Heart left ventricle (tissue), 16 donors: Measurements from ENCODE around the gene HRG. TPM values are rescaled to one million over a fixed set of nuclear protein-coding genes. Genes with fewer than 3 reads are reported as not detected.

ENCODE experiments used
- ATAC-seq, 4 donors: fragments of 200-7000 bp; cut with Tn5 transposase; one replicate each; pipeline ENCODE4 v1.9.1; 2020 to 2022; ENCODE audit warnings: moderate library complexity in 4 of 4, mild to moderate bottlenecking in 3 of 4, moderate number of reproducible peaks in 1 of 4
- DNase-seq, 5 donors: peaks; one replicate each; pipeline ENCODE4 v3.0.0-alpha.2; 2020
- H3K27ac ChIP-seq, 12 donors: fragments of 200-600 bp; sonication (generic) in 4 of 12; one replicate each; pipeline versions ENCODE4 v1.5.0 to v1.8.0; 2016 to 2022; ENCODE audit warnings: mild to moderate bottlenecking in 2 of 12
- H3K27me3 ChIP-seq, 9 donors: fragments of 200-600 bp; sonication (generic) in 2 of 9; one replicate each; pipeline versions ENCODE4 v1.5.1 to v1.8.0; 2016 to 2022; ENCODE audit warnings: mild to moderate bottlenecking in 3 of 9
- H3K36me3 ChIP-seq, 9 donors: fragments of 200-600 bp; sonication (generic) in 2 of 9; one replicate each; pipeline versions ENCODE4 v1.5.0 to v1.8.0; 2018 to 2022; ENCODE audit warnings: mild to moderate bottlenecking in 2 of 9
- H3K4me1 ChIP-seq, 12 donors: fragments of 200-600 bp; sonication (generic) in 4 of 12; one replicate each; pipeline versions ENCODE4 v1.5.0 to v1.8.0; 2016 to 2022; ENCODE audit warnings: mild to moderate bottlenecking in 3 of 12
- H3K4me3 ChIP-seq, 12 donors: fragments of 200-600 bp; sonication (generic) in 4 of 12; one replicate each; pipeline versions ENCODE4 v1.5.0 to v1.8.0; 2017 to 2022; ENCODE audit warnings: mild to moderate bottlenecking in 9 of 12, moderate library complexity in 4 of 12
- H3K9me3 ChIP-seq, 12 donors: fragments of 200-600 bp; sonication (generic) in 4 of 12; one replicate each; pipeline versions ENCODE4 v1.5.0 to v1.8.0; 2016 to 2022; ENCODE audit warnings: mild to moderate bottlenecking in 1 of 12
- CTCF ChIP-seq, 12 donors: fragments of 200-600 bp; sonication (generic) in 4 of 12; IDR thresholded peaks; one replicate each; pipeline versions ENCODE4 v1.5.0 to v1.8.0; 2018 to 2022; ENCODE audit warnings: antibody characterized with exemption in 12 of 12, mild to moderate bottlenecking in 5 of 12
- POLR2A ChIP-seq, 2 donors: fragments of 450-650 bp; IDR thresholded peaks; one replicate each; pipeline ENCODE4 v1.6.1; 2017; ENCODE audit warnings: antibody characterized with exemption in 2 of 2, mild to moderate bottlenecking in 2 of 2, moderate library complexity in 2 of 2
- WGBS, 4 donors: extraction: QIAGEN DNeasy Blood & Tissue Kit in 2 of 4; methylation state at CpG; one replicate each; pipeline versions ENCODE4 v1.1.5 to v1.1.7; 2013 to 2018; 5-methylcytosine and 5-hydroxymethylcytosine counted together
- intact Hi-C, 10 donors: fragments of 100-400 bp; cut with DNase I; formaldehyde crosslinking; loops; one replicate each; pipeline versions ENCODE4 v1.11.1 to v1.14.2; 2022
- polyA plus RNA-seq, 2 donors: library from polyadenylated mRNA; stranded (reverse); fragments of 200-250 nt; gene quantifications; one replicate each; pipeline ENCODE4 v1.2.3, GENCODE V29; 2013
- total RNA-seq, 9 donors: library from RNA; depleted of rRNA in 2 of 9; stranded (reverse); fragments of >200 nt in 2 of 9; fragmentation: NEBNext Ultra II Directional in 3 of 9; extraction: Animal tissue kit (Norgen Biotek cat#: 25700) in 3 of 9; gene quantifications; one replicate each; pipeline versions ENCODE4 v1.1.0 to v1.2.4, GENCODE V29; 2016 to 2023
- donor health status: ischemic (EF 13 %, LVEDD 7.1; RV severe dilation, severe dysfunction).
- donor health status: healthy with polysubstance abuse.
- donor health status: DM: no; HTN: yes; CAD: no.
- donor health status: DM: no; HTN: no; CAD: no.
- donor health status: ischemic (EF 25% LVEDD 6.9; RV normal size, moderate dysfunction).
- donor health status: ischemic (EF 25% LVEDD 5.7; RV mildly dilated, moderate dysfunction).
- donor health status: healthy.
- donor health status: DM: yes; HTN: yes; CAD: no.
- donor health status: ischemic (EF 35%, LVEDD 5.7; RV mildly dilated, moderate dysfunction).
- donor health status: nonischemic (EF 11% LVEDD 7.7; RV severe dilation, severe dysfunction).
- donor health status: DM: yes; HTN: yes; CAD: no.
- donor health status: PGD.
- donor health status: ischemic (EF 29% LVEDD 5.4; RV normal size, mild dysfunction).
- donor health status: nonischemic (EF 23%, LVEDD 6.1; RV moderate dilation, normal function).

Gene HRG
- total and polyA plus RNA-seq, 11 donors = 0.04 TPM; not detected in 10

GRCh38 chr3:186644683-186645082 lies 21.1 kb upstream of the HRG start:
- no peak for TF ChIP-seq CTCF (IDR thresholded peaks at IDR 0.05)
- no peak for TF ChIP-seq POLR2A (IDR thresholded peaks at IDR 0.05)
- no peak for ATAC-seq
- intact Hi-C loops = no loop called here

GRCh38 chr3:186646106-186646505 lies 19.7 kb upstream of the HRG start:
- Histone ChIP-seq H3K4me3 (no peak overlapping the region), H3K27me3 (peaks cover 0 to 7% (median 0%) of the 10 kb centered on the region in 9 donors), H3K4me1 (peaks cover 0 to 2% (median 0%) of the 10 kb centered on the region in 12 donors), H3K36me3 (no peaks in the 10 kb centered on the region), H3K27ac (no peak overlapping the region), H3K9me3 (no peaks in the 10 kb centered on the region)
- intact Hi-C loops = no loop called here
- WGBS, 4 donors = 82 to 89% (median 86%) methylated on average over 4 of the region's 4 CpGs
- TF ChIP-seq POLR2A (IDR thresholded peaks at IDR 0.05) (no peak), CTCF (IDR thresholded peaks at IDR 0.05) (no peak)
- ATAC-seq (no peak), DNase-seq (no peak)

More at GRCh38 chr3:186644683-186645082, 21.1 kb upstream of the HRG start:
- Histone ChIP-seq H3K36me3 (no peaks in the 10 kb centered on the region), H3K9me3 (no peaks in the 10 kb centered on the region), H3K27me3 (peaks cover 0 to 6% (median 0%) of the 10 kb centered on the region in 9 donors), H3K4me1 (peaks cover 0 to 14% (median 4%) of the 10 kb centered on the region in 12 donors), H3K4me3 (no peak overlapping the region), H3K27ac (no peak overlapping the region)
- no peak for DNase-seq
- WGBS, 4 donors = 80 to 88% (median 85%) methylated on average over 3 of the region's 3 CpGs

- TF ChIP-seq POLR2A (IDR thresholded peaks at IDR 0.05) (no peak), CTCF (IDR thresholded peaks at IDR 0.05) (no peak)
- H3K27ac ChIP-seq = no peak overlapping the region
- DNase-seq (no peak), ATAC-seq (no peak)
- intact Hi-C loops = no loop called here
- no peak overlapping the region for H3K4me3 ChIP-seq
- 77 to 94% (median 85%) methylated on average over 1 of the region's 1 CpG for WGBS, 4 donors
- H3K27me3 ChIP-seq = peaks cover 0 to 7% (median 0%) of the 10 kb centered on the region in 9 donors
- no peaks in the 10 kb centered on the region for H3K9me3 ChIP-seq
- H3K4me1 ChIP-seq = no peaks in the 10 kb centered on the region
- H3K36me3 ChIP-seq = no peaks in the 10 kb centered on the region
Observed at GRCh38 chr3:186646841-186647240, 19.0 kb upstream of the HRG start.

- no peak overlapping the region for H3K27ac ChIP-seq
- ATAC-seq = no peak
- 85 to 88% (median 87%) methylated on average over 1 of the region's 1 CpG for WGBS, 4 donors
- H3K4me3 ChIP-seq = no peak overlapping the region
- intact Hi-C loops = no loop called here
- H3K27me3 ChIP-seq = peaks cover 0 to 7% (median 0%) of the 10 kb centered on the region in 9 donors
- no peak for TF ChIP-seq CTCF (IDR thresholded peaks at IDR 0.05)
- TF ChIP-seq POLR2A (IDR thresholded peaks at IDR 0.05) = no peak
- no peaks in the 10 kb centered on the region for H3K36me3 ChIP-seq
- H3K4me1 ChIP-seq = no peaks in the 10 kb centered on the region
- no peak for DNase-seq
- no peaks in the 10 kb centered on the region for H3K9me3 ChIP-seq
Observed at GRCh38 chr3:186648851-186649250, 17.0 kb upstream of the HRG start.
